Measurements from ENCODE around the gene SEMA3C. TPM values are rescaled to one million over a fixed set of nuclear protein-coding genes. Genes with fewer than 3 reads are reported as not detected.

The SEMA3C gene
- total RNA-seq, 1 donor from 2014 or later, result 266 TPM

DNA sequence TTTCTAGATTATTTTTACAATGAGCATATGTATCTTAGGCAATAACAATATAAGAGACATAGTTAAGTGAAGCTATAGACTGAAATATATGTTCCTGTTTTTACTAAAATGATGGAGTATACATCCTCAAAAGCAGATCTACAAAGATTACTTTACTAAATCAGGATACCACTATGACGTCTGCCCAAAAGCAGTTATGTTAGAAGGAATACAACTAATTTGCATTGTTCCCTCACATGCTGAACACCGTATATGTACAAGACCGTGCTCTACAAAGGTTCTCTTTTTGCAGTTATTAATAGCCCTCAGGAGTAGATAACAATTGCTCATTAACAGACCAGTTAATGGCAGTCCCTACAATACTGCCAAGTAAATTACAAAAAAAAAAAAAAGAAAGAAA is 143.0 kb downstream of the SEMA3C start:
- H3K36me3 ChIP-seq (ENCODE audit: control insufficient read depth in 3 of 3, insufficient read depth in 3 of 3, low read length in 3 of 3), result peaks cover 0 to 2% (median 0%) of the 10 kb centered on the region in 3 donors
- H3K27me3 ChIP-seq (ENCODE audit: control insufficient read depth in 3 of 3, insufficient read depth in 3 of 3, low read length in 3 of 3), result no peaks in the 10 kb centered on the region
- no peak overlapping the region for H3K27ac ChIP-seq (ENCODE audit: low read depth, low read length)
- peaks cover 20 to 35% (median 26%) of the 10 kb centered on the region in 3 donors for H3K4me1 ChIP-seq (ENCODE audit: control insufficient read depth in 3 of 3, insufficient read depth in 3 of 3, low read length in 3 of 3)
- no peaks in the 10 kb centered on the region for H3K9me3 ChIP-seq (ENCODE audit: control insufficient read depth in 3 of 3, low read length in 3 of 3)
- H3K9ac ChIP-seq (ENCODE audit: low read depth in 1 of 3, low read length in 3 of 3), result no peak overlapping the region
- no peak overlapping the region for H3K4me3 ChIP-seq (ENCODE audit: low read length in 3 of 3)

DNA sequence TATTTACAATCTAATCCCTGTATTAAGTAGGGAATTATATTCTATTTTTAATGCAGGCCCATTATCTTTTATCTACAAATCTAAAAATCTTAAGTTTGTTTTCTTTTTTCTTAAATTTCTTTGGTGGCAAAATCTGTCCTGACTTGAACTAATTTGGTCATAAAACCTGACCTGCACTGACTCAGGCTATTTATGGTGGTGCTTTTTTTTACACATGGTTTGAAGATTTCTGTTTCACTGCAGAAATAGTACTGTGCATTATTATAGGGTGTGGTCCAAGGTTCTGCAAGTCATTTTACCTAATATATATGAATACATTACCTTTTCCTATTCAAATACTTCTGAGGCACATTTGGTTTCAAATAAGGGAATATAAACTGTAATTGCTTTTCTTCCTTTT is 143.4 kb downstream of the SEMA3C start:
- no peaks in the 10 kb centered on the region for H3K27me3 ChIP-seq (ENCODE audit: control insufficient read depth in 3 of 3, insufficient read depth in 3 of 3, low read length in 3 of 3)
- no peak overlapping the region for H3K4me3 ChIP-seq (ENCODE audit: low read length in 3 of 3)
- H3K4me1 ChIP-seq (ENCODE audit: control insufficient read depth in 3 of 3, insufficient read depth in 3 of 3, low read length in 3 of 3), result peaks cover 16 to 32% (median 22%) of the 10 kb centered on the region in 3 donors
- H3K27ac ChIP-seq (ENCODE audit: low read depth, low read length), result no peak overlapping the region
- H3K9ac ChIP-seq (ENCODE audit: low read depth in 1 of 3, low read length in 3 of 3), result no peak overlapping the region
- no peaks in the 10 kb centered on the region for H3K9me3 ChIP-seq (ENCODE audit: control insufficient read depth in 3 of 3, low read length in 3 of 3)
- peaks cover 0 to 3% (median 0%) of the 10 kb centered on the region in 3 donors for H3K36me3 ChIP-seq (ENCODE audit: control insufficient read depth in 3 of 3, insufficient read depth in 3 of 3, low read length in 3 of 3)

DNA sequence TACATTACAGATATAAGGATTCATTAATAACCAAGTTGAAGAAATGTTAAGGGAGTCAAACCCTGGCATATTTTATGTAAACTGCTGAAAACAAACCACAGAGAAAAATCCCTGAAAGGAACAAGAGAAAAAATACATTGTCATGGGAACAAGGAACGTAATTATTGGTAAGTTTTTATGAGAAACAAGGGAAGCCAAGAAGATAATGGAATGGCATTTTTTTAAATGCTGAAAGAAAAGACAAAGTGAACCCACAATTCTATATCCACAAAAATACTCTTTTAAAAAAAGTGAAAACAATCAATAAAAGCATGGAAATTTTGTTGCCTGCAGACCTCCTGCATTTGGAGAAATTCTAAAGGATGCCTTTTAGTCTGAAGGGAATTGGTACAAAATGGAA is 144.0 kb downstream of the SEMA3C start:
- H3K36me3 ChIP-seq (ENCODE audit: control insufficient read depth in 3 of 3, insufficient read depth in 3 of 3, low read length in 3 of 3), result peaks cover 0 to 3% (median 0%) of the 10 kb centered on the region in 3 donors
- no peak overlapping the region for H3K27ac ChIP-seq (ENCODE audit: low read depth, low read length)
- H3K4me3 ChIP-seq (ENCODE audit: low read length in 3 of 3), result no peak overlapping the region
- H3K9me3 ChIP-seq (ENCODE audit: control insufficient read depth in 3 of 3, low read length in 3 of 3), result no peaks in the 10 kb centered on the region
- peaks cover 16 to 32% (median 21%) of the 10 kb centered on the region in 3 donors for H3K4me1 ChIP-seq (ENCODE audit: control insufficient read depth in 3 of 3, insufficient read depth in 3 of 3, low read length in 3 of 3)
- H3K9ac ChIP-seq (ENCODE audit: low read depth in 1 of 3, low read length in 3 of 3), result no peak overlapping the region
- no peaks in the 10 kb centered on the region for H3K27me3 ChIP-seq (ENCODE audit: control insufficient read depth in 3 of 3, insufficient read depth in 3 of 3, low read length in 3 of 3)

GRCh38 chr7:80773787-80774508 is 144.9 kb downstream of the SEMA3C start:
- Histone ChIP-seq H3K9me3 (ENCODE audit: control insufficient read depth in 3 of 3, low read length in 3 of 3) (no peaks in the 10 kb centered on the region), H3K9ac (ENCODE audit: low read depth in 1 of 3, low read length in 3 of 3) (no peak overlapping the region), H3K27ac (ENCODE audit: low read depth, low read length) (no peak overlapping the region), H3K4me1 (ENCODE audit: control insufficient read depth in 3 of 3, insufficient read depth in 3 of 3, low read length in 3 of 3) (peaks cover 16 to 32% (median 21%) of the 10 kb centered on the region in 3 donors), H3K4me3 (ENCODE audit: low read length in 3 of 3) (no peak overlapping the region), H3K27me3 (ENCODE audit: control insufficient read depth in 3 of 3, insufficient read depth in 3 of 3, low read length in 3 of 3) (no peaks in the 10 kb centered on the region), H3K36me3 (ENCODE audit: control insufficient read depth in 3 of 3, insufficient read depth in 3 of 3, low read length in 3 of 3) (peaks cover 0 to 3% (median 0%) of the 10 kb centered on the region in 3 donors)

GRCh38 chr7:80772347-80772993 is 146.4 kb downstream of the SEMA3C start:
- Histone ChIP-seq H3K36me3 (ENCODE audit: control insufficient read depth in 3 of 3, insufficient read depth in 3 of 3, low read length in 3 of 3) (peaks cover 0 to 3% (median 0%) of the 10 kb centered on the region in 3 donors), H3K4me1 (ENCODE audit: control insufficient read depth in 3 of 3, insufficient read depth in 3 of 3, low read length in 3 of 3) (peaks cover 16 to 32% (median 21%) of the 10 kb centered on the region in 3 donors), H3K9ac (ENCODE audit: low read depth in 1 of 3, low read length in 3 of 3) (no peak overlapping the region), H3K4me3 (ENCODE audit: low read length in 3 of 3) (no peak overlapping the region), H3K27me3 (ENCODE audit: control insufficient read depth in 3 of 3, insufficient read depth in 3 of 3, low read length in 3 of 3) (no peaks in the 10 kb centered on the region), H3K9me3 (ENCODE audit: control insufficient read depth in 3 of 3, low read length in 3 of 3) (no peaks in the 10 kb centered on the region), H3K27ac (ENCODE audit: low read depth, low read length) (no peak overlapping the region)

DNA sequence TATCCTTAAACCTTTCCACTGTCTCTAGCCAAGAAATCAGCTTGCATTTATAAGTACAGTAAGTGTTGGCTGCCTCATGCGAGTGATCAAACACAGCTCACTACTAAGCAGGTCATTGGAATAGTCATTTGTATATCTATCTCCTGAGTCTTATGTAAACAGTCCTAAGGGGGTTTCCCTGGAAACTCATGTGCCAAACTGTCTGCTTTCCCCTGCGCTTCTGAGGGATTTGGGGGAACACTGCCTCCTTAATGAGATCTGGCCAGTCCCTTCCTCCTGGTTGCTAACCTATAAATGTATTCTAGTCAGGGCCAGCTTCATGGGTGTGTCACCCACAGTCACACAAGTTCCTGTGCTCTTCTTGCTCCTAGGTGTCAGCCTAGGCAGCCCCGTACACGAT is 147.3 kb downstream of the SEMA3C start:
- Histone ChIP-seq H3K9me3 (ENCODE audit: control insufficient read depth in 3 of 3, low read length in 3 of 3) (no peaks in the 10 kb centered on the region), H3K9ac (ENCODE audit: low read depth in 1 of 3, low read length in 3 of 3) (no peak overlapping the region), H3K27ac (ENCODE audit: low read depth, low read length) (no peak overlapping the region), H3K36me3 (ENCODE audit: control insufficient read depth in 3 of 3, insufficient read depth in 3 of 3, low read length in 3 of 3) (peaks cover 0 to 3% (median 0%) of the 10 kb centered on the region in 3 donors), H3K4me3 (ENCODE audit: low read length in 3 of 3) (no peak overlapping the region), H3K4me1 (ENCODE audit: control insufficient read depth in 3 of 3, insufficient read depth in 3 of 3, low read length in 3 of 3) (peaks cover 16 to 32% (median 21%) of the 10 kb centered on the region in 3 donors), H3K27me3 (ENCODE audit: control insufficient read depth in 3 of 3, insufficient read depth in 3 of 3, low read length in 3 of 3) (no peaks in the 10 kb centered on the region)

GRCh38 chr7:80770675-80771081 is 148.2 kb downstream of the SEMA3C start:
- Histone ChIP-seq H3K4me3 (ENCODE audit: low read length in 3 of 3) (no peak overlapping the region), H3K27me3 (ENCODE audit: control insufficient read depth in 3 of 3, insufficient read depth in 3 of 3, low read length in 3 of 3) (no peaks in the 10 kb centered on the region), H3K27ac (ENCODE audit: low read depth, low read length) (no peak overlapping the region), H3K9ac (ENCODE audit: low read depth in 1 of 3, low read length in 3 of 3) (no peak overlapping the region), H3K36me3 (ENCODE audit: control insufficient read depth in 3 of 3, insufficient read depth in 3 of 3, low read length in 3 of 3) (peaks cover 0 to 3% (median 0%) of the 10 kb centered on the region in 3 donors), H3K4me1 (ENCODE audit: control insufficient read depth in 3 of 3, insufficient read depth in 3 of 3, low read length in 3 of 3) (peaks cover 16 to 28% (median 21%) of the 10 kb centered on the region in 3 donors), H3K9me3 (ENCODE audit: control insufficient read depth in 3 of 3, low read length in 3 of 3) (no peaks in the 10 kb centered on the region)

GRCh38 chr7:80770061-80770460 is 148.8 kb downstream of the SEMA3C start:
- Histone ChIP-seq H3K27me3 (ENCODE audit: control insufficient read depth in 3 of 3, insufficient read depth in 3 of 3, low read length in 3 of 3) (no peaks in the 10 kb centered on the region), H3K36me3 (ENCODE audit: control insufficient read depth in 3 of 3, insufficient read depth in 3 of 3, low read length in 3 of 3) (peaks cover 0 to 3% (median 0%) of the 10 kb centered on the region in 3 donors), H3K9ac (ENCODE audit: low read depth in 1 of 3, low read length in 3 of 3) (no peak overlapping the region), H3K9me3 (ENCODE audit: control insufficient read depth in 3 of 3, low read length in 3 of 3) (no peaks in the 10 kb centered on the region), H3K4me1 (ENCODE audit: control insufficient read depth in 3 of 3, insufficient read depth in 3 of 3, low read length in 3 of 3) (peaks cover 16 to 23% (median 21%) of the 10 kb centered on the region in 3 donors), H3K4me3 (ENCODE audit: low read length in 3 of 3) (no peak overlapping the region), H3K27ac (ENCODE audit: low read depth, low read length) (no peak overlapping the region)

GRCh38 chr7:80768756-80769155 is 150.1 kb downstream of the SEMA3C start:
- H3K9me3 ChIP-seq (ENCODE audit: control insufficient read depth in 3 of 3, low read length in 3 of 3), result no peaks in the 10 kb centered on the region
- no peak overlapping the region for H3K9ac ChIP-seq (ENCODE audit: low read depth in 1 of 3, low read length in 3 of 3)
- H3K27me3 ChIP-seq (ENCODE audit: control insufficient read depth in 3 of 3, insufficient read depth in 3 of 3, low read length in 3 of 3), result no peaks in the 10 kb centered on the region
- H3K36me3 ChIP-seq (ENCODE audit: control insufficient read depth in 3 of 3, insufficient read depth in 3 of 3, low read length in 3 of 3), result peaks cover 0 to 3% (median 0%) of the 10 kb centered on the region in 3 donors
- H3K4me3 ChIP-seq (ENCODE audit: low read length in 3 of 3), result no peak overlapping the region
- H3K4me1 ChIP-seq (ENCODE audit: control insufficient read depth in 3 of 3, insufficient read depth in 3 of 3, low read length in 3 of 3), result peaks cover 16 to 17% (median 16%) of the 10 kb centered on the region in 3 donors
- H3K27ac ChIP-seq (ENCODE audit: low read depth, low read length), result no peak overlapping the region

DNA sequence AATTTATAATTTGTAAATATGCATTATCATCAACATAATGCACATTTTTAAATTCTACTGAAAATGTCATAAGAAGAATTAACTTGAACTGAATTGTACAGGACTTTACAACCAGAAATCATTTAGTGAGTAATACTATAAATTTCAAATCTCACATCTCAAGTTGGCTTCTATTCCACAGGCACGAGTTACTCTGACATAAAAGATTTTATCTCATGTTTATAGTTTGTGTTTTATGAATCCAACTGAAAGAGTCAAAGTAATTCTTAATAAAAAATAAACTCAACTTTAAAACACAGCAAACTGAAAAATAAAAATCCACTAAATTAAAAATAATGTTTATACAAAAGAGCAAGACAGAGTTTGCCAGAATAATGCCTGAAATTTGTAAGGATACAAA is 151.2 kb downstream of the SEMA3C start:
- Histone ChIP-seq H3K36me3 (ENCODE audit: control insufficient read depth in 3 of 3, insufficient read depth in 3 of 3, low read length in 3 of 3) (peaks cover 0 to 3% (median 0%) of the 10 kb centered on the region in 3 donors), H3K9ac (ENCODE audit: low read depth in 1 of 3, low read length in 3 of 3) (no peak overlapping the region), H3K27me3 (ENCODE audit: control insufficient read depth in 3 of 3, insufficient read depth in 3 of 3, low read length in 3 of 3) (no peaks in the 10 kb centered on the region), H3K9me3 (ENCODE audit: control insufficient read depth in 3 of 3, low read length in 3 of 3) (no peaks in the 10 kb centered on the region), H3K4me3 (ENCODE audit: low read length in 3 of 3) (no peak overlapping the region), H3K27ac (ENCODE audit: low read depth, low read length) (no peak overlapping the region), H3K4me1 (ENCODE audit: control insufficient read depth in 3 of 3, insufficient read depth in 3 of 3, low read length in 3 of 3) (peaks cover 8 to 11% (median 10%) of the 10 kb centered on the region in 3 donors)

All from skeletal muscle tissue (tissue), 4 donors.